GM19395 (cell line): ENCODE data around the gene MAST4.
"Not testable (repeated sequence)": the region's sequence is repeated elsewhere in the genome, so short reads cannot be mapped to it uniquely, and the experiment has no call there.

Source experiments
- ATAC-seq: cut with Tn5 transposase; IDR thresholded peaks from one replicate; pipeline ENCODE4 v1.9.1; 2021; ENCODE audit warnings: mild to moderate bottlenecking, moderate library complexity; ENCODE audit not compliant: unreplicated experiment

MAST4 gene

GRCh38 chr5:66805514-66806430, 209.6 kb downstream of the MAST4 start:
- ATAC-seq = no peak

- ATAC-seq = no peak
Observed at GRCh38 chr5:66807743-66808142, 211.6 kb downstream of the MAST4 start.

GRCh38 chr5:66808663-66809062, 212.5 kb downstream of the MAST4 start:
- no peak for ATAC-seq

GRCh38 chr5:66810151-66810550, 214.0 kb downstream of the MAST4 start:
- ATAC-seq = no peak

GRCh38 chr5:66810848-66811261, 214.7 kb downstream of the MAST4 start:
- ATAC-seq = no peak

- no peak for ATAC-seq
Observed at GRCh38 chr5:66812291-66812690, 216.1 kb downstream of the MAST4 start.

- no peak for ATAC-seq
Observed at GRCh38 chr5:66813306-66813705, 217.1 kb downstream of the MAST4 start.

GRCh38 chr5:66814146-66814991, 218.2 kb downstream of the MAST4 start:
- ATAC-seq = peak; percentile 71

GRCh38 chr5:66818304-66818934, 222.2 kb downstream of the MAST4 start:
- ATAC-seq = no peak

- no peak for ATAC-seq
Observed at GRCh38 chr5:66818935-66819328, 222.7 kb downstream of the MAST4 start.

GRCh38 chr5:66820630-66821207, 224.5 kb downstream of the MAST4 start:
- ATAC-seq = no peak

- ATAC-seq = no peak
Observed at GRCh38 chr5:66821688-66822429, 225.7 kb downstream of the MAST4 start.

GRCh38 chr5:66822906-66823305, 226.7 kb downstream of the MAST4 start:
- not testable (repeated sequence) for ATAC-seq

GRCh38 chr5:66824476-66824875, 228.3 kb downstream of the MAST4 start:
- no peak for ATAC-seq

- no peak for ATAC-seq
Observed at GRCh38 chr5:66826263-66826662, 230.1 kb downstream of the MAST4 start.

GRCh38 chr5:66826696-66827095, 230.5 kb downstream of the MAST4 start:
- no peak for ATAC-seq

- ATAC-seq = peak; percentile 2
Observed at GRCh38 chr5:66828046-66828547, 231.9 kb downstream of the MAST4 start.

- peak; percentile 73 for ATAC-seq
Observed at GRCh38 chr5:66828548-66829357, 232.6 kb downstream of the MAST4 start.

GRCh38 chr5:66829358-66829674, 233.1 kb downstream of the MAST4 start:
- ATAC-seq = no peak
